ENCODE results near the gene NUP62.
"Not testable (repeated sequence)": the region's sequence is repeated elsewhere in the genome, so short reads cannot be mapped to it uniquely, and the experiment has no call there.

Gene NUP62

GRCh38 chr19:49929121-49929610 is at the start of gene NUP62, which contains the start of gene ATF5:
Gene NUP62 (minus strand): TSS chr19:49929504. CDS start chr19:49909807, 19,697 bp downstream.
Gene ATF5 (plus strand): TSS chr19:49929205. CDS start chr19:49930851, 1,646 bp downstream.
- peak; percentile 92 to 98 (median 98) for DNase-seq

GRCh38 chr19:49978324-49978723 is 49.0 kb upstream of the NUP62 start:
- DNase-seq = no peak

GRCh38 chr19:49977881-49978280 is 48.6 kb upstream of the NUP62 start:
- DNase-seq = peak in 1 of 3 experiments; percentile 35

- DNase-seq = no peak
Measured at GRCh38 chr19:49977076-49977475, 47.8 kb upstream of the NUP62 start.

GRCh38 chr19:49976496-49976895 is 47.2 kb upstream of the NUP62 start:
- no peak for DNase-seq

GRCh38 chr19:49975051-49975450 is 45.7 kb upstream of the NUP62 start:
- DNase-seq = no peak

- no peak for DNase-seq
Measured at GRCh38 chr19:49973987-49974386, 44.7 kb upstream of the NUP62 start.

GRCh38 chr19:49972841-49973240 is 43.5 kb upstream of the NUP62 start:
- DNase-seq = no peak

GRCh38 chr19:49971991-49972411 is 42.7 kb upstream of the NUP62 start:
- no peak for DNase-seq

GRCh38 chr19:49969355-49969754 is 40.1 kb upstream of the NUP62 start:
- DNase-seq = not testable (repeated sequence)

GRCh38 chr19:49968279-49968922 is 39.1 kb upstream of the NUP62 start:
- DNase-seq = no peak

- DNase-seq = not testable (repeated sequence)
Measured at GRCh38 chr19:49960980-49961379, 31.7 kb upstream of the NUP62 start, which contains the start of gene SIGLEC11. Gene SIGLEC11 (minus strand): TSS chr19:49961172. CDS start chr19:49961081, 91 bp downstream.

- DNase-seq = not testable (repeated sequence)
Measured at GRCh38 chr19:49959892-49960291, 30.6 kb upstream of the NUP62 start.

- not testable (repeated sequence) for DNase-seq
Measured at GRCh38 chr19:49958596-49958995, 29.3 kb upstream of the NUP62 start.

GRCh38 chr19:49958144-49958543 is 28.8 kb upstream of the NUP62 start:
- not testable (repeated sequence) for DNase-seq

- DNase-seq = no peak
Measured at GRCh38 chr19:49957262-49957915, 28.1 kb upstream of the NUP62 start.

- DNase-seq = no peak
Measured at GRCh38 chr19:49956115-49956495, 26.8 kb upstream of the NUP62 start.

- DNase-seq = no peak
Measured at GRCh38 chr19:49954933-49955332, 25.6 kb upstream of the NUP62 start.

- no peak for DNase-seq
Measured at GRCh38 chr19:49954092-49954829, 25.0 kb upstream of the NUP62 start.

- no peak for DNase-seq
Measured at GRCh38 chr19:49953416-49953815, 24.1 kb upstream of the NUP62 start.

- DNase-seq = no peak
Measured at GRCh38 chr19:49952906-49953305, 23.6 kb upstream of the NUP62 start.

- DNase-seq = no peak
Measured at GRCh38 chr19:49952479-49952836, 23.2 kb upstream of the NUP62 start.

- DNase-seq = no peak
Measured at GRCh38 chr19:49951806-49952478, 22.6 kb upstream of the NUP62 start.
